Measurements from ENCODE around the gene ANKMY1. TPM values are rescaled to one million over a fixed set of nuclear protein-coding genes. Genes with fewer than 3 reads are reported as not detected.

The ANKMY1 gene
- total and polyA plus RNA-seq, 2 of the 13 experiments (the other 11 are each of a cell fraction or from before 2014, with no cell fraction given): 11.7 to 18.8 TPM

DNA sequence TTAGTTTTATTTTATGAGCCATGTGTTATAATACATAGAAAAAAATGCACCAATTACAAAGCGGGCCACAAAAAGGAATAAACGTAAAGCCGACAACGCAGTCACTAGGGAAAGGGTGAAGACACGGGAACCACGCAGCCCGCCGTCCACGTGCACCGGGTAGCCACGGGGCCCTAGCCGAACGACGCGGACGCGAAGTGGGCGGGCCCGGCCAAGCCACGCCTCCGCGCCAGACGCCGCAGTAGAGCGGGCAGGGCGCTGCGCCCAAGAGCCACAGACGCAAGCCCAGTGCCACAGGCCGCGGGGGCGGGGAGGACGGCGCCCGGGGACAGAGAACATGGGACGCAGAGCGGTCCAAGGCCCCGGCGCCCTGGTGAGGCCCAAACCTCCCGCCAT lies 2.3 kb upstream of the ANKMY1 start, which contains the start of gene DUSP28 (continued):
- TF ChIP-seq, protein P1, sequence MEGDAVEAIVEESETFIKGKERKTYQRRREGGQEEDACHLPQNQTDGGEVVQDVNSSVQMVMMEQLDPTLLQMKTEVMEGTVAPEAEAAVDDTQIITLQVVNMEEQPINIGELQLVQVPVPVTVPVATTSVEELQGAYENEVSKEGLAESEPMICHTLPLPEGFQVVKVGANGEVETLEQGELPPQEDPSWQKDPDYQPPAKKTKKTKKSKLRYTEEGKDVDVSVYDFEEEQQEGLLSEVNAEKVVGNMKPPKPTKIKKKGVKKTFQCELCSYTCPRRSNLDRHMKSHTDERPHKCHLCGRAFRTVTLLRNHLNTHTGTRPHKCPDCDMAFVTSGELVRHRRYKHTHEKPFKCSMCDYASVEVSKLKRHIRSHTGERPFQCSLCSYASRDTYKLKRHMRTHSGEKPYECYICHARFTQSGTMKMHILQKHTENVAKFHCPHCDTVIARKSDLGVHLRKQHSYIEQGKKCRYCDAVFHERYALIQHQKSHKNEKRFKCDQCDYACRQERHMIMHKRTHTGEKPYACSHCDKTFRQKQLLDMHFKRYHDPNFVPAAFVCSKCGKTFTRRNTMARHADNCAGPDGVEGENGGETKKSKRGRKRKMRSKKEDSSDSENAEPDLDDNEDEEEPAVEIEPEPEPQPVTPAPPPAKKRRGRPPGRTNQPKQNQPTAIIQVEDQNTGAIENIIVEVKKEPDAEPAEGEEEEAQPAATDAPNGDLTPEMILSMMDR (CRISPR knock-in tag; IDR thresholded peaks at IDR 0.05): peak; percentile 27
- no peak for TF ChIP-seq SOX13 (IDR thresholded peaks at IDR 0.05)
- TF ChIP-seq SOX13 (CRISPR knock-in tag; conservative IDR thresholded peaks at IDR 0.05 in 1 of 2, IDR thresholded peaks at IDR 0.05 in 1 of 2): peak in 1 of 2 experiments; percentile 57; a peak in 1 of 4 replicates
- no peak for TF ChIP-seq SMARCE1 (IDR thresholded peaks at IDR 0.05; ENCODE audit: borderline replicate concordance)
- TF ChIP-seq, protein P2, sequence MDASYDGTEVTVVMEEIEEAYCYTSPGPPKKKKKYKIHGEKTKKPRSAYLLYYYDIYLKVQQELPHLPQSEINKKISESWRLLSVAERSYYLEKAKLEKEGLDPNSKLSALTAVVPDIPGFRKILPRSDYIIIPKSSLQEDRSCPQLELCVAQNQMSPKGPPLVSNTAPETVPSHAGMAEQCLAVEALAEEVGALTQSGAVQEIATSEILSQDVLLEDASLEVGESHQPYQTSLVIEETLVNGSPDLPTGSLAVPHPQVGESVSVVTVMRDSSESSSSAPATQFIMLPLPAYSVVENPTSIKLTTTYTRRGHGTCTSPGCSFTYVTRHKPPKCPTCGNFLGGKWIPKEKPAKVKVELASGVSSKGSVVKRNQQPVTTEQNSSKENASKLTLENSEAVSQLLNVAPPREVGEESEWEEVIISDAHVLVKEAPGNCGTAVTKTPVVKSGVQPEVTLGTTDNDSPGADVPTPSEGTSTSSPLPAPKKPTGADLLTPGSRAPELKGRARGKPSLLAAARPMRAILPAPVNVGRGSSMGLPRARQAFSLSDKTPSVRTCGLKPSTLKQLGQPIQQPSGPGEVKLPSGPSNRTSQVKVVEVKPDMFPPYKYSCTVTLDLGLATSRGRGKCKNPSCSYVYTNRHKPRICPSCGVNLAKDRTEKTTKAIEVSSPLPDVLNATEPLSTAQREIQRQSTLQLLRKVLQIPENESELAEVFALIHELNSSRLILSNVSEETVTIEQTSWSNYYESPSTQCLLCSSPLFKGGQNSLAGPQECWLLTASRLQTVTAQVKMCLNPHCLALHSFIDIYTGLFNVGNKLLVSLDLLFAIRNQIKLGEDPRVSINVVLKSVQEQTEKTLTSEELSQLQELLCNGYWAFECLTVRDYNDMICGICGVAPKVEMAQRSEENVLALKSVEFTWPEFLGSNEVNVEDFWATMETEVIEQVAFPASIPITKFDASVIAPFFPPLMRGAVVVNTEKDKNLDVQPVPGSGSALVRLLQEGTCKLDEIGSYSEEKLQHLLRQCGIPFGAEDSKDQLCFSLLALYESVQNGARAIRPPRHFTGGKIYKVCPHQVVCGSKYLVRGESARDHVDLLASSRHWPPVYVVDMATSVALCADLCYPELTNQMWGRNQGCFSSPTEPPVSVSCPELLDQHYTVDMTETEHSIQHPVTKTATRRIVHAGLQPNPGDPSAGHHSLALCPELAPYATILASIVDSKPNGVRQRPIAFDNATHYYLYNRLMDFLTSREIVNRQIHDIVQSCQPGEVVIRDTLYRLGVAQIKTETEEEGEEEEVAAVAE (CRISPR knock-in tag; IDR thresholded peaks at IDR 0.05; ENCODE audit: borderline replicate concordance): peak; percentile 30; the same call in 1 of the 2 replicates
- no peak for TF ChIP-seq ZNF615 (CRISPR knock-in tag; IDR thresholded peaks at IDR 0.05; ENCODE audit: borderline replicate concordance)
- TF ChIP-seq BORCS8-MEF2B (CRISPR knock-in tag; IDR thresholded peaks at IDR 0.05): peak; percentile 85
- TF ChIP-seq DNMT1 (CRISPR knock-in tag; IDR thresholded peaks at IDR 0.05): no peak
- no peak for TF ChIP-seq ZBTB3 (CRISPR knock-in tag; IDR thresholded peaks at IDR 0.05; ENCODE audit: borderline replicate concordance, low read depth)
- TF ChIP-seq SAP130 (CRISPR knock-in tag; IDR thresholded peaks at IDR 0.05; ENCODE audit: low read depth): peak; percentile 99
- TF ChIP-seq GLI4 (CRISPR knock-in tag; IDR thresholded peaks at IDR 0.05; ENCODE audit: borderline replicate concordance): no peak
- TF ChIP-seq, protein P3, sequence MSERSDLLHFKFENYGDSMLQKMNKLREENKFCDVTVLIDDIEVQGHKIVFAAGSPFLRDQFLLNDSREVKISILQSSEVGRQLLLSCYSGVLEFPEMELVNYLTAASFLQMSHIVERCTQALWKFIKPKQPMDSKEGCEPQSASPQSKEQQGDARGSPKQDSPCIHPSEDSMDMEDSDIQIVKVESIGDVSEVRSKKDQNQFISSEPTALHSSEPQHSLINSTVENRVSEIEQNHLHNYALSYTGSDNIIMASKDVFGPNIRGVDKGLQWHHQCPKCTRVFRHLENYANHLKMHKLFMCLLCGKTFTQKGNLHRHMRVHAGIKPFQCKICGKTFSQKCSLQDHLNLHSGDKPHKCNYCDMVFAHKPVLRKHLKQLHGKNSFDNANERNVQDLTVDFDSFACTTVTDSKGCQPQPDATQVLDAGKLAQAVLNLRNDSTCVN (CRISPR knock-in tag; IDR thresholded peaks at IDR 0.05; ENCODE audit: borderline replicate concordance): peak; percentile 78; the same call in 1 of the 2 replicates
- peak; percentile 31; the same call in 1 of the 2 replicates for TF ChIP-seq ZNF441 (CRISPR knock-in tag; IDR thresholded peaks at IDR 0.05; ENCODE audit: borderline replicate concordance)
- TF ChIP-seq ARNT2 (CRISPR knock-in tag; IDR thresholded peaks at IDR 0.05; ENCODE audit: low read depth): no peak
- peak; percentile 74 for TF ChIP-seq KMT2B (CRISPR knock-in tag; IDR thresholded peaks at IDR 0.05)
- no peak for TF ChIP-seq ZNF737 (CRISPR knock-in tag; IDR thresholded peaks at IDR 0.05; ENCODE audit: borderline replicate concordance)
- TF ChIP-seq ELF1 (CRISPR knock-in tag; IDR thresholded peaks at IDR 0.05): peak; percentile 34
- TF ChIP-seq, protein P4, sequence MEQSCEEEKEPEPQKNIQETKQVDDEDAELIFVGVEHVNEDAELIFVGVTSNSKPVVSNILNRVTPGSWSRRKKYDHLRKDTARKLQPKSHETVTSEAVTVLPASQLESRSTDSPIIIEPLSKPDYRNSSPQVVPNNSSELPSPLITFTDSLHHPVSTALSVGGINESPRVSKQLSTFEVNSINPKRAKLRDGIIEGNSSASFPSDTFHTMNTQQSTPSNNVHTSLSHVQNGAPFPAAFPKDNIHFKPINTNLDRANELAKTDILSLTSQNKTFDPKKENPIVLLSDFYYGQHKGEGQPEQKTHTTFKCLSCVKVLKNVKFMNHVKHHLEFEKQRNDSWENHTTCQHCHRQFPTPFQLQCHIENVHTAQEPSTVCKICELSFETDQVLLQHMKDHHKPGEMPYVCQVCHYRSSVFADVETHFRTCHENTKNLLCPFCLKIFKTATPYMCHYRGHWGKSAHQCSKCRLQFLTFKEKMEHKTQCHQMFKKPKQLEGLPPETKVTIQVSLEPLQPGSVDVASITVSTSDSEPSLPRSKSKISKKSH (CRISPR knock-in tag; IDR thresholded peaks at IDR 0.05; ENCODE audit: borderline replicate concordance): peak; percentile 90
- TF ChIP-seq ZBTB8A (CRISPR knock-in tag; IDR thresholded peaks at IDR 0.05; ENCODE audit: borderline replicate concordance, low read depth): peak; percentile 84
- TF ChIP-seq, protein P5, sequence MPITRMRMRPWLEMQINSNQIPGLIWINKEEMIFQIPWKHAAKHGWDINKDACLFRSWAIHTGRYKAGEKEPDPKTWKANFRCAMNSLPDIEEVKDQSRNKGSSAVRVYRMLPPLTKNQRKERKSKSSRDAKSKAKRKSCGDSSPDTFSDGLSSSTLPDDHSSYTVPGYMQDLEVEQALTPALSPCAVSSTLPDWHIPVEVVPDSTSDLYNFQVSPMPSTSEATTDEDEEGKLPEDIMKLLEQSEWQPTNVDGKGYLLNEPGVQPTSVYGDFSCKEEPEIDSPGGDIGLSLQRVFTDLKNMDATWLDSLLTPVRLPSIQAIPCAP (CRISPR knock-in tag; IDR thresholded peaks at IDR 0.05; ENCODE audit: low read depth): no peak

Data from HepG2 (cell line).